Activated T-helper 1 cell treated with anti-CD3 and anti-CD28 coated beads, Interleukin-2, amount 50 U/mL, for 16 hours (primary cell): Measurements from ENCODE around the gene SLC25A39.
"Not testable (repeated sequence)": the region's sequence is repeated elsewhere in the genome, so short reads cannot be mapped to it uniquely, and the experiment has no call there.

ENCODE experiments used
- DNase-seq, 2 donors: peaks; one replicate each; pipeline ENCODE4 v3.0.0-alpha.2; 2020; ENCODE audit warnings: low read depth in 1 of 2, low spot score in 1 of 2

SLC25A39 gene, protein sequence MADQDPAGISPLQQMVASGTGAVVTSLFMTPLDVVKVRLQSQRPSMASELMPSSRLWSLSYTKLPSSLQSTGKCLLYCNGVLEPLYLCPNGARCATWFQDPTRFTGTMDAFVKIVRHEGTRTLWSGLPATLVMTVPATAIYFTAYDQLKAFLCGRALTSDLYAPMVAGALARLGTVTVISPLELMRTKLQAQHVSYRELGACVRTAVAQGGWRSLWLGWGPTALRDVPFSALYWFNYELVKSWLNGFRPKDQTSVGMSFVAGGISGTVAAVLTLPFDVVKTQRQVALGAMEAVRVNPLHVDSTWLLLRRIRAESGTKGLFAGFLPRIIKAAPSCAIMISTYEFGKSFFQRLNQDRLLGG

GRCh38 chr17:44324571-44325275 lies at the start of gene SLC25A39:
Gene SLC25A39 (minus strand): TSS chr17:44324823. CDS start chr17:44323562, 1,261 bp downstream.
- peak; percentile 92 to 96 for DNase-seq

DNA sequence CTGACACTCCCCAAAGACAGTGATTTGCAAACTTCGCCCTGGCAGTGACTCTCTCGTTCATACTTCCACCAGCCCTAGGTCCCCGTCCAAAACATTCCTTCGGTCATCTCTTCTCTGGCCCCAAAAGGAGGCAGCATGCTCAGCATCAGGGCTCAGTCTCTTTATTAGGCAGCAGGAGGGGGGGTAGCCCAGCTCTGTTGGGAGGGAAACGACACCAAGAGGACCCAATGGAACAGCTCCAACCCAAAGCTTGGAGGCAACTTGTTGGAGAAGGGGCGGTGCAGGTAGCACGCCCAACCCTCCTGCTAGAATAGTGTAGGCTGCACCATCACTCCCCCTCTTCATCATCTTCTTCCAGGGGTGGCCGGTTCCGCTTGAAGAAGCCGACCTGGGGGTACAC lies 47.4 kb upstream of the SLC25A39 start:
- no peak for DNase-seq

GRCh38 chr17:44369414-44370023 lies 44.9 kb upstream of the SLC25A39 start:
- not testable (repeated sequence) for DNase-seq

DNA sequence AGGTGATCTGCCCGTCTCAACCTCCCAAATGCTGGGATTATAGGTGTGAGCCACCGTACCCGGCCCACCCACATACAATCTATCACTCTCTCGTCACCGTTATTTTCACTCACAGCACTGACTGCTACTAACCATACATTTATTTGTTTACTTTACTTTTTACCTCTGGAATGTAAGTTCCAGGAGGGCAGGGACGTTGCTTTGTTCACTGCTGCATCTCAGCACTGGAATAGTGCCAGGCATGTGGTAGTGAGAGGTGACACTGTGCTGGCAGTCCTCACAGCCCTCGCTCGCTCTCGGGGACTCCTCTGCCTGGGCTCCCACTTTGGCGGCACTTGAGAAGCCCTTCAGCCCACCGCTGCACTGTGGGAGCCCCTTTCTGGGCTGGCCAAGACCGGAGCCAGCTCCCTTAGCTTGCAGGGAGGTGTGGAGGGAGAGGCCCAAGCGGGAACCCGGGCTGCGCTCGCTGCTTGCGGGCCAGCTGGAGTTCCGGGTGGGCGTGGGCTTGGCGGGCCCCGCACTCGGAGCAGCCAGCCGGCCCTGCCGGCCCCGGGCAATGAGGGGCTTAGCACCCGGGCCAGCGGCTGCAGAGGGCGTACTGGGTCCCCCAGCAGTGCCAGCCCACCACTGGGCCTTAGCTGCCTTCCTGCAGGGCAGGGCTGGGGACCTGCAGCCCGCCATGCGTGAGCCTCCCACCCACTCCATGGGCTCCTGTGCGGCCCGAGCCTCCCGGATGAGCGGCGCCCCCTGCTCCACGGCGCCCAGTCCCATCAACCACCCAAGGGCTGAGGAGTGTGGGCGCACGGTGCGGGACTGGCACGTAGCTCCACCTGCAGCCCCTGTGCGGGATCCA lies 44.0 kb upstream of the SLC25A39 start:
- DNase-seq, result not testable (repeated sequence)

- DNase-seq, result no peak
Observed at GRCh38 chr17:44367231-44367979, 42.8 kb upstream of the SLC25A39 start.

- not testable (repeated sequence) for DNase-seq
Observed at GRCh38 chr17:44365051-44365450, 40.4 kb upstream of the SLC25A39 start.

GRCh38 chr17:44363613-44364159 lies 39.1 kb upstream of the SLC25A39 start, which contains the start of gene FAM171A2:
Gene FAM171A2 (minus strand): TSS chr17:44363853. CDS start chr17:44363714, 139 bp downstream.
- DNase-seq, result peak; percentile 32 to 53

DNA sequence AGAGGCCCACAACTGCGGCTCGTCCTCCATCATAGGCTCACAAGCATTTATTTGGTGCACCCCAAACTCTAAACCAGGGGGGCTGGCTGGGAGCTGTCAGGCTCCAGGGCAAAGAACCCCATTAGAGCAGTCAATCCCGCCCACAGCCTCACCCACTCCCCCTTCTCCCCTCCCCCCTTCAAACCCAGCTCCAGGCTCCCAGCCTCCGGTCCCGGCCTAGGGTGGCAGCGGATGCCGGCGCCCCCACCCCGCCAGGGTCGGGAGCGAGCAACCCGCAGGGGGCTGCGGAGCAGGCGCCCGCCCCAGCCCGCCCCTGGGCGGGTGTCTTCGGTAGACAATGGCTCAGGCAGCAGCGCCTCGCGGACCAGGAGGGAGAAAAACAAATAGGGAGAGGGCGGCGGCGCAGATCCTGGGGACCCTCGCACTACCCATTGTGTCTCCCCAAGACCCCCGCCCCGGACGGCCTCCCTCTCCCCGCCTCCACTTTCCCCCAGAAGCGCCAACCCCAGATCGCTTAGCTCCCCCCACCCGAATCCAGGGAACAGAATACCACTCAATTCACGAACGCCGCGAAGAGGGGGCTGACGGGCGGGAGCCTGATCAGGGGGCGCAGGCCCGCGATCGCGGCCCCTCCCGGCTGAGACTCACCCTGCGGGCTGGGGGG lies 38.5 kb upstream of the SLC25A39 start:
- no peak for DNase-seq

GRCh38 chr17:44362459-44362948 lies 37.9 kb upstream of the SLC25A39 start:
- DNase-seq, result no peak

DNA sequence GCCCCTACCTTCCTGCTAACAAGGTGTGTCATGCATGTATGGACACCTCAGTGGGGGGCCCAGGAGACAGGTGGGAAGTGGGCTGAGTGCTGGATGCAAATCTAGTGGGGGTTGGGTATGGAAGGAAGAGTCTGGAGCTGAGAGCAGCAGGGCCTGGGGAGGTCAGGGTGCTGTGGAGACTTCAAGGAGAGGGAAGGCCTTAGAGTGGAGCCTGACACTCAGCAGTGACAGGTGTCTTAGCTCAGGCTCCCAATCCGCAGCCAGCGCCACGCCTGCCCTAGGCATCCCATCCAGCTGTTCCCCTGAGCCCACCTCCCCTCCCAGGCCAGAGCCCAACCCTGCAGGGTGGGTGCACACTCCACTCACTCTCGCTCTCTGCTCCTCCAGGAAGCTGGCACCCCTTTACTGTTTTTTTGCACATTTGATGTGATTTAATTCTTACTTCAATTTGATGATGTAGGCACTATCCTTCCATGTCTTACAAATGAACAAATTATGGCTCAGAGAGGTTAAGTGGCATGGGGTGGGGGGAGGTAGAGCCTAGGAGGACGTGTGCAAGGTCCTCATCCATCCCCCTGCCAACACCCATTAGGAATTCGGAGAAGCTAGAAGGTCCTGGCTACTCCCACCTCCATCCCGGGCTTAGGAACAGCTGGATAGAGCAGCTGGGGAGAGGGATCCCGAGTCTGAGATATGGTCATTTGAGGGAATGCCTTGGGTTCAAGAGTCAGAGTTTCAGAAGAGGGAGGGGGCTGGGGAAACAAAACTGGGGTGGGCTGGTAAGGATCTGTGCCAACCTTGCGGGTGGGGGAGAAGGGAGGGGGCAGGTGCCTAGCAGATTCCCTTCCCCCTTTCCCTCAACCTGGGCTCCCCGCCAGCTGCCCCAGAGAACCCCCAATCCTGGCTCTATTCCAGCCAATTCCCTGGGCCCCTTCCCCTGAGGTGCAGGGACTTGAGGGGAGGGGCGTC lies 37.0 kb upstream of the SLC25A39 start:
- DNase-seq, result no peak

DNA sequence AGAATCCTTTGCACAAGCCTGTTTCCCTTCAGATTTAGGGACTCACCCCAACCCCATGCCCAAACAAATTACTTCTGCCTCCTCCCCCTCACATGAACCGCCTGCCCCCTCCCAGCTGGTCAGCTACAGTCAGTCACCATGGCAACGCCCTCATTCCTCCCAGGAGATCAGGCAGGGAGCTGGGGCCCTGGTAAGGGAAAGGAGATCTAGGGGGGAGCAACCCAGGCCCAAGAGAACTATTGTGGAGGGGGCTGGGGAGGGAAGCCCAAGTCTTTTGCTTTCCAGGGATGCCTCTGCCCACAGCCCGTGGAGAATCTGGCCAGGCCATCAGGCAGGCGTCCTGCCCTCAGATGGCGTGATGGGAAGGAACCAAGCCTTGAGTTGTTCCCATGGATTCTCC lies 36.2 kb upstream of the SLC25A39 start:
- no peak for DNase-seq

- no peak for DNase-seq
Observed at GRCh38 chr17:44360144-44360533, 35.5 kb upstream of the SLC25A39 start.

GRCh38 chr17:44359458-44360143 lies 35.0 kb upstream of the SLC25A39 start:
- DNase-seq, result no peak

- DNase-seq, result no peak
Observed at GRCh38 chr17:44359006-44359405, 34.4 kb upstream of the SLC25A39 start.

DNA sequence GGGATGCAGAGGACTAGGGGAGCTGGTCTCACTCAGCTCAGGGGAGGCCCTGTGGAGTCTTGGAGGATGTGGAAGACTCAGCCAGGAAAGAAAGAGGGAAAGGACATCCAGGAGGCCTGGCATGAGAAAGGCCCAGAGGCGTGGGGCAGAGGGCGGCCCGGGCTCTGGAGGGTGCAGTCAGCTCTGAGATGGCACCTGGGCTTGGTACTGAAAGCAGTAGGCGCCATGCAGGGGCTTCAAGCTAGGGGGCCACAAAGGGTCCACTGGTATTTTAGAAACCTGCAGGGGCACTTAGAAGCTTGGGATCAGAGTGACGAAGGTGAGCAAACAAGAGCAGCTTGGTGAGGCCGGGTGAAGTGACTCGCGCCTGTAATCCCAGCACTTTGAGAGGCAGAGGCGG lies 33.4 kb upstream of the SLC25A39 start:
- DNase-seq, result no peak

- DNase-seq, result no peak
Observed at GRCh38 chr17:44356241-44356640, 31.6 kb upstream of the SLC25A39 start.

DNA sequence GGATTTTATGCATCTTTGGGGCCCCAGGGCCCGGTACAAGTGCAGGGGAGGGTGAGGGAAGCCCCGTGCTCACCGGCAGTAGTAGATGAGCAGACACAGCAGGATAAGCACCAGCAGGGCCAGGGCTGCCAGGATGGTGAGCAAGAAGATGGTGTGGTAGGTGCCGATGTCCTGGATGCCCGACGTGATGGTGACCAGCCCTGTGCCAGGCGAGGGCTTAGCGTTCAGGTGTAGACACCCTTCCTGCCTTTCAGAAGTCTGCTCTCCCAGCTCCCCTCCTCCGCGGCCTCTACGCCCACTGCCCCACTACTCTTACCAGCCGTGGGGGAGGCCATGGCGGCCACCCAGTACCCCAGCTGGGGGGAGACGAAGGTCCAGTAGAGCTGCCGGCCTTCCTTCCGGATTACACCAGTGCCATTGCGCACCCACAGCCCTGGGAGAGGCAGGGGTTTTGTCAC lies 31.0 kb upstream of the SLC25A39 start:
- no peak for DNase-seq
